Measurements from ENCODE around the gene PHF21B.

Gene PHF21B

DNA sequence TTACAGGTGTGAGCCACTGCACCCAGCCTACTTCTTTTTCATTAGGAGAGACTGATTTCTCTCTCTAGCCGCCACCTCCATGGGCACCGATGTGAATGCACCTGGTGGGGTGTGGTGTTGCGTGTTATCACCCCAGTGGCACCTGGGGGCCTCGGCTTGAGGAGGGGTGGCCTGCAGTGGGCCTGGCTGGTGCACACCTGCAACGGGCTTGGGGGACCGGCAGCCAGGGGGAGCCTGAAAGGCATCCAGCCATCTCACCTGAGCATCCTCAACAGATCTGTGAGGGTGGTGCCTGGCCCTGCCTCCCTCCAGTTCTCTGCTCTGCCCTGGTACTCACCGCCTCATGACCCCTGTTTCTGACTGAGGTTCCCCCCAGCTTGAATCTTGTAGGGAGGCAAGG is 148.6 kb downstream of the PHF21B start:
- TF ChIP-seq NFIC (IDR thresholded peaks at IDR 0.05) = no peak
- no peak for TF ChIP-seq TEAD4 (IDR thresholded peaks at IDR 0.05)
- no peak for TF ChIP-seq MAX (IDR thresholded peaks at IDR 0.05)
- TF ChIP-seq CREB1 (IDR thresholded peaks at IDR 0.05; ENCODE audit: low read depth) = no peak
- no peak for TF ChIP-seq EP300 (IDR thresholded peaks at IDR 0.05; ENCODE audit: borderline replicate concordance)
- TF ChIP-seq YY1 (IDR thresholded peaks at IDR 0.05; ENCODE audit: low read depth) = no peak
- TF ChIP-seq CEBPB (IDR thresholded peaks at IDR 0.05) = no peak
- no peak for TF ChIP-seq EGR1 (IDR thresholded peaks at IDR 0.05)
- no peak for TF ChIP-seq TAF1 (IDR thresholded peaks at IDR 0.05; ENCODE audit: low read depth)
- no peak for TF ChIP-seq RAD21 (IDR thresholded peaks at IDR 0.05; ENCODE audit: low read depth)
- no peak for TF ChIP-seq FOXM1 (IDR thresholded peaks at IDR 0.05; ENCODE audit: borderline replicate concordance, low read depth)
- TF ChIP-seq TCF12 (IDR thresholded peaks at IDR 0.05; ENCODE audit: low read depth) = no peak
- no peak for TF ChIP-seq REST (IDR thresholded peaks at IDR 0.05; ENCODE audit: low read depth)
- TF ChIP-seq ZBTB7A (IDR thresholded peaks at IDR 0.05; ENCODE audit: low read depth) = no peak
- TF ChIP-seq USF1 (IDR thresholded peaks at IDR 0.05) = no peak

- TF ChIP-seq TCF12 (IDR thresholded peaks at IDR 0.05; ENCODE audit: low read depth) (no peak), YY1 (IDR thresholded peaks at IDR 0.05; ENCODE audit: low read depth) (no peak), CREB1 (IDR thresholded peaks at IDR 0.05; ENCODE audit: low read depth) (no peak), FOXM1 (IDR thresholded peaks at IDR 0.05; ENCODE audit: borderline replicate concordance, low read depth) (no peak), ZBTB7A (IDR thresholded peaks at IDR 0.05; ENCODE audit: low read depth) (no peak), CEBPB (IDR thresholded peaks at IDR 0.05) (no peak), EGR1 (IDR thresholded peaks at IDR 0.05) (no peak), NFIC (IDR thresholded peaks at IDR 0.05) (no peak), USF1 (IDR thresholded peaks at IDR 0.05) (no peak), RAD21 (IDR thresholded peaks at IDR 0.05; ENCODE audit: low read depth) (no peak), TEAD4 (IDR thresholded peaks at IDR 0.05) (no peak), TAF1 (IDR thresholded peaks at IDR 0.05; ENCODE audit: low read depth) (no peak), EP300 (IDR thresholded peaks at IDR 0.05; ENCODE audit: borderline replicate concordance) (no peak), MAX (IDR thresholded peaks at IDR 0.05) (no peak)
Observed at GRCh38 chr22:44860311-44860710, 149.5 kb downstream of the PHF21B start.

GRCh38 chr22:44859641-44860040 is 150.2 kb downstream of the PHF21B start:
- TF ChIP-seq CREB1 (IDR thresholded peaks at IDR 0.05; ENCODE audit: low read depth) (no peak), TEAD4 (IDR thresholded peaks at IDR 0.05) (no peak), REST (IDR thresholded peaks at IDR 0.05; ENCODE audit: low read depth) (no peak), RAD21 (IDR thresholded peaks at IDR 0.05; ENCODE audit: low read depth) (no peak), ZBTB7A (IDR thresholded peaks at IDR 0.05; ENCODE audit: low read depth) (no peak), EGR1 (IDR thresholded peaks at IDR 0.05) (no peak), FOXM1 (IDR thresholded peaks at IDR 0.05; ENCODE audit: borderline replicate concordance, low read depth) (no peak), MAX (IDR thresholded peaks at IDR 0.05) (no peak), CEBPB (IDR thresholded peaks at IDR 0.05) (no peak), EP300 (IDR thresholded peaks at IDR 0.05; ENCODE audit: borderline replicate concordance) (no peak), YY1 (IDR thresholded peaks at IDR 0.05; ENCODE audit: low read depth) (no peak)

GRCh38 chr22:44855855-44856254 is 153.9 kb downstream of the PHF21B start:
- TF ChIP-seq EP300 (IDR thresholded peaks at IDR 0.05; ENCODE audit: borderline replicate concordance) (no peak), MAX (IDR thresholded peaks at IDR 0.05) (no peak), TAF1 (IDR thresholded peaks at IDR 0.05; ENCODE audit: low read depth) (no peak), FOXM1 (IDR thresholded peaks at IDR 0.05; ENCODE audit: borderline replicate concordance, low read depth) (no peak), ZBTB7A (IDR thresholded peaks at IDR 0.05; ENCODE audit: low read depth) (no peak), REST (IDR thresholded peaks at IDR 0.05; ENCODE audit: low read depth) (no peak), YY1 (IDR thresholded peaks at IDR 0.05; ENCODE audit: low read depth) (no peak), NFIC (IDR thresholded peaks at IDR 0.05) (no peak), USF1 (IDR thresholded peaks at IDR 0.05) (no peak), EGR1 (IDR thresholded peaks at IDR 0.05) (no peak), TCF12 (IDR thresholded peaks at IDR 0.05; ENCODE audit: low read depth) (no peak), TEAD4 (IDR thresholded peaks at IDR 0.05) (no peak), CREB1 (IDR thresholded peaks at IDR 0.05; ENCODE audit: low read depth) (no peak), CEBPB (IDR thresholded peaks at IDR 0.05) (no peak), RAD21 (IDR thresholded peaks at IDR 0.05; ENCODE audit: low read depth) (no peak)

Data from Ishikawa (cell line).